Stomach (tissue), 4 donors: ENCODE measurements around the gene PHIP.

ENCODE experiments used
- POLR2A ChIP-seq, 4 donors: fragments of 450-650 bp; IDR thresholded peaks; one replicate each; pipeline ENCODE4 v1.6.1; 2016; ENCODE audit warnings: antibody characterized with exemption in 4 of 4, control low read depth in 2 of 4, mild to moderate bottlenecking in 1 of 4, moderate library complexity in 1 of 4
- TF ChIP-seq, protein P1 (sequence below), 7 experiments: fragments of 450-650 bp in 4 of 7; fragments of 200-600 bp in 3 of 7; sonication (generic) in 3 of 7; IDR thresholded peaks; one replicate each; pipeline ENCODE4 v1.5.1; 2016 to 2019; ENCODE audit warnings: antibody characterized with exemption in 7 of 7, control low read depth in 2 of 7, mild to moderate bottlenecking in 1 of 7

DNA sequence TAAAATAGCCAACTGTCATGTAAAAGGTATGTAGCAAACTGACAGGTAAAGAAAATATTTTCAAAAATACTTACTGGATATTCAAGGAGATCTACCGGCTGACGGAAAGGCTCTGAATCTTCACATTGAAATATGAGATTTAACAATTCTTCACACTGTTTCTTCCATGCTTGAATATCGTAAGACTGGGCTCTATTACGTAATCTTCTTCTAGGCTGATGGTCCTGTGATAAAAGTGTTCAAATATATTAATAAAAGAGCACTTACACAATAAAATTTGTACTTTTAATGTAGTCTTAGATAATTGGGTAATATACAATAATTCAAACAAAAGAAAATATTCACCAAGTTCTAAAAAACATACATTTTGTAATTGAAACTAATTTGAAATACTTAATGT lies 123.3 kb downstream of the PHIP start:
- TF ChIP-seq, protein P1, sequence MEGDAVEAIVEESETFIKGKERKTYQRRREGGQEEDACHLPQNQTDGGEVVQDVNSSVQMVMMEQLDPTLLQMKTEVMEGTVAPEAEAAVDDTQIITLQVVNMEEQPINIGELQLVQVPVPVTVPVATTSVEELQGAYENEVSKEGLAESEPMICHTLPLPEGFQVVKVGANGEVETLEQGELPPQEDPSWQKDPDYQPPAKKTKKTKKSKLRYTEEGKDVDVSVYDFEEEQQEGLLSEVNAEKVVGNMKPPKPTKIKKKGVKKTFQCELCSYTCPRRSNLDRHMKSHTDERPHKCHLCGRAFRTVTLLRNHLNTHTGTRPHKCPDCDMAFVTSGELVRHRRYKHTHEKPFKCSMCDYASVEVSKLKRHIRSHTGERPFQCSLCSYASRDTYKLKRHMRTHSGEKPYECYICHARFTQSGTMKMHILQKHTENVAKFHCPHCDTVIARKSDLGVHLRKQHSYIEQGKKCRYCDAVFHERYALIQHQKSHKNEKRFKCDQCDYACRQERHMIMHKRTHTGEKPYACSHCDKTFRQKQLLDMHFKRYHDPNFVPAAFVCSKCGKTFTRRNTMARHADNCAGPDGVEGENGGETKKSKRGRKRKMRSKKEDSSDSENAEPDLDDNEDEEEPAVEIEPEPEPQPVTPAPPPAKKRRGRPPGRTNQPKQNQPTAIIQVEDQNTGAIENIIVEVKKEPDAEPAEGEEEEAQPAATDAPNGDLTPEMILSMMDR (IDR thresholded peaks at IDR 0.05): no peak
- no peak for TF ChIP-seq POLR2A (IDR thresholded peaks at IDR 0.05)
